Activated naive CD4-positive, alpha-beta T cell (primary cell): ENCODE data around the gene SLC6A4.
"Not testable (repeated sequence)": the region's sequence is repeated elsewhere in the genome, so short reads cannot be mapped to it uniquely, and the experiment has no call there.

Source experiments
- DNase-seq, 4 experiments: peaks; one replicate each; lab custom pipeline; 2025; lab: John Stamatoyannopoulos, UW

The SLC6A4 gene

DNA sequence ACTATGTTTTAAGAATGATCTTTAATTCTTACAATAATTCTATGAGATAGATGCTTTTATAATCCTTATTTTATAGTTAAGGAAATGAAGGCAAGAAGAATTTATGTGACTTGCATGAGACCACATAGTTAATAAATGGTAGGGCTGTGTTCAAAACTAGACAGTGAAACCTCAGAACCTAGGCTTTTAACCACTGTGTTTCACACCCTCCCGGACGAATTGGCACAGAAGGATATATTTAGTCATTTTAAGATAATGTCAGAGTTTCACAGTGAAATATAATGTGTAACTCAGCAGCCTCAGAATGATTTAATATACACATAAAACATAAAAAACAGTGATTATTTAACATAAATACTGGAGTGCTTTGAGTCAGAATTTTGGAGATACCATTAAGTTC is 61.8 kb downstream of the SLC6A4 start:
- DNase-seq: no peak

- no peak for DNase-seq
Measured at GRCh38 chr17:30172560-30172959, 62.9 kb downstream of the SLC6A4 start.

DNA sequence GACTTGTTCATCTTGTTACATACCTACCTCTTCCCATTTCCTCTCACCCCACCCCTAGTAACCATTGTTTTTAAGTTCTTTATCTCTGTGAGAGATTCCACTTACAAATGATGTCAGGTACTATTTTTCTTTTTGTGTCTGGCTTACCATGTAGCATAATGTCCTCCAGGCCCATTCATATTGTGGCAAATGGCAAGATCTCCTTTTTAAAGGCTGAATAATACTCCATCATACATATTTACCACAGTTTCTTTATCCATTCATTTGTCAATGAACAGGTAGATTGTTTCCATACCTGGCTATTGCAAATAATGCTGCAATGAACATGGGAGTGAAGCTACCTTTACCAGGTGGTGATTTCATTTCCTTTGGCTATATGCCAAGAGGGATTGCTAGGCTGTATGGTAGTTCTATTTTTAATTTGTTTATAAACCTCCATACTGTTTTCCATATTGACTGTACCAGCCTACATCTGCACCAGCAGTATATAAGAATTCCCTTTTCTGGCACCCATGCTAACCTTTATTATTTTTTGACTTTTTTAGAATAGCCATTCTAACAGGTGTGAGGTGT is 65.0 kb downstream of the SLC6A4 start:
- DNase-seq: no peak

- no peak for DNase-seq
Measured at GRCh38 chr17:30165960-30166359, 69.5 kb downstream of the SLC6A4 start.

GRCh38 chr17:30165147-30165546 is 70.3 kb downstream of the SLC6A4 start:
- DNase-seq: no peak

- DNase-seq: no peak
Measured at GRCh38 chr17:30164531-30164930, 71.0 kb downstream of the SLC6A4 start.

DNA sequence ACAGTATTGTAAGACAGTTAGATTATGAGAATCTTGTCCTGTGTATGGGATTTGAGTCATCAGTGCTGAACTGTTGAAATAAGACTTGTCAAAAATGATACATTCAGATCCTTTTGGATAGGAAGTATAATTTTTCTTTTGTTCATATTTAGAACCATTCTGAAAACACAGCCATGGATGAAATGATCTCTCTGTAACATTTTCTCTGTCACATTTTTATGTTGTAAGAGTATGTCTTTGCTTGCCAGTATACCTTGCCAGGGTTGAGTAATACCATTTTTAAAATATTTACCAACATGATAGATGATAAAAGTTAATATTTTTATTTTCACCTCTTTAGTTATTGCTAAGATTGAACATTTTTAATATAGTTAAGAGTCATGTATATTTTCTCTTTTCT is 73.9 kb downstream of the SLC6A4 start:
- DNase-seq: no peak

DNA sequence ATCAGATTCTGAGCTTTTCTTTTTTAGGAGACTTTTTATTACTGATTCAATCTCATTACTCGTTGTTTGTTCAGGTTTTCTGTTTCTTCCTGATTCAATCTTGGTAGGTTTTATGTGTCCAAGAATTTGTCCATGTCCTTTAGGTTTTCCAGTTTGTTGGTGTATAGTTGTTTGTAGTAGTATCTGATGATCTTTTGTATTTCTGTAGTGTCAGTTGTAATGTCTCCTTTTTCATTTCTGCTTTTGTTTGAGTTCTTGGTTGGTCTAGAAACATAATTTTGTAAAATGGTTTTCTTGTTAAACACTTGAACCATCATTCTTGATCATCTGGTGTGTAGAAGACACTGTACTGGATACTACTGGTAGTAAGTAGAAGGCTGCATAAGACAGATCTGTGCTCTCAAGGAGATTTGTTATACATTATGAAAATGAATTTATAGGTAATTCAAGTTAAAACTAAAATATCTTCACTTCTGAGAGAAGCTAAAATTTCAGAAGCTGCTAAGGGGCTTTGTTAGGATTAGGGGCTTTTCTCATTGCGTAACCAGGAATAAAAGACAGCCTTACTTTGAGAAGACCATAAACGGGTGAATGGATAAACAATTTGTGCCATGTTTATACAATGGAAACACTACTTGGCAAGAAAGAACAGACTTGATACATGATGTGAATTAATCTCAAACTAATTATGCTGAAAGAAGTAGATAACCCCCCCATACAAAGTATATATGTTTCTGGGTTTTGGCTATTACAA is 74.9 kb downstream of the SLC6A4 start:
- DNase-seq: no peak

DNA sequence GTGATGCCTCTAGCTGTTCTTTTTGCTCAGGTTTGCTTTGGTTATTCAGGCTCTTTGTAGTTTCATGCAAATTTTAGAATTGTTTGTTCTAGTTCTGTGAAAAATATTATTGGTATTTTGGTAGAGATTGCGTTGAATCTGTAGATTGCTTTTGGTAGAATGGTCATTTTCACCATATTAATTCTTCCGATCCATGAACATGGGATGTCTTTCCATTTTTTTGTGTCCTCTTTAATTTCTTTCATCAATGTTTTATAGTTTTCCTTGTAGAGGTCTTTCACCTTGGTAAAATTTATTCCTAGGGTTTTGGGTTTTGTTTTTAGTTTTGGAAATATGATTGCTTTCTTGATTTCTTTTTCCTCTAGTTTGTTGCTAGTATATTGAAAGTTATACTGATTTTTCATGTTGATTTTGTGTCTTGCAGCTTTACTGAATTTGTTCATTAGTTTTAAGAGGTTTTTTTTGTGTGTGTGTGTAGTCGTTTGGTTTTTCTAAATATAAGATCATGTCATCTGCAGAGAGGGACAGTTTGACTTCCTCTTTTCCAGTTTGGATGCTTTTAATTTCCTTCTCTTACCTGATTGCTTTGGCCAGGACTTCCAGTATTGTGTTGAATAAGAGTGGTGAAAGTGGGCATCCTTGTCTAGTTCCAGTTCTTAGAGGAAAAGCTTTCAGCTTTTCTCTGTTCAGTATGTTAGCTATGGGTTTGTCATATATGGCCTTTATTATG is 76.4 kb downstream of the SLC6A4 start:
- DNase-seq: no peak

DNA sequence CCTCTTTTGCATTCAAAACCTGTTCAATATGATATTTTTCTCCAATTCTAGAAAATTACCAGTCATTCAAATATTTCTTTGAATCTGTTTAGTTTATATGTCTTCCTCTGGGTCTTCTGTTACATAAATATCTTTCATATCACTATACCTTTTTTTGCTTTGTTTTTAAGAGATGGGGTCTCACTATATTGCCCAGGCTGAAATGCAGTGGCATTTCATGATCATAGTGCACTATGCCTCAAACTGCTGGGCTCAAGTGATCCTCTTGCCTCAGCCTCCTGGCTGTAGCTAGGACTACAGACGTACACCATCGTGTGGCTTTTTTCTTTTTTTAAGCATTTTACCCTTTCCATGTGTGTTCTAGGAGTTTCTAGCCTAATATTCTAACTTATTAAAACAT is 80.1 kb downstream of the SLC6A4 start:
- DNase-seq: no peak

DNA sequence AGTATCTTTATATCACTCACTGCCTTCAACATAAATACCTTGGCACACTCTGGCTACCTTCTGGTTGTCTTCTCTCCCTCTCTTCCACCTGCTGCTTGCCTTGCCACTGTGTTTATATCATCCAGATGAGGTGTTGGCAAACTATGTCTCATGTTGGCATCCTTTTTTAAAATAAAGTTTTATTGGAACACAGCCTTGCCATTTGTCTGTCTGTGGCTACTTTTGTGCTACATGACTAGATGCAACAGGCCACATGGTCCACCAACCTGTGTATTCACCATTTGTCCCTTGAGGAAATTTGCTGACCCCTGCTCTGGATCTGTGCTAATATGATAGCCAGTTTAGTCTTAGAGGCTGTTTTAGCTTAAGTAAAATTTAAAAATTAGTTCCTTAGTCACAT is 82.0 kb downstream of the SLC6A4 start:
- no peak for DNase-seq

GRCh38 chr17:30151471-30151870 is 84.0 kb downstream of the SLC6A4 start:
- no peak for DNase-seq

DNA sequence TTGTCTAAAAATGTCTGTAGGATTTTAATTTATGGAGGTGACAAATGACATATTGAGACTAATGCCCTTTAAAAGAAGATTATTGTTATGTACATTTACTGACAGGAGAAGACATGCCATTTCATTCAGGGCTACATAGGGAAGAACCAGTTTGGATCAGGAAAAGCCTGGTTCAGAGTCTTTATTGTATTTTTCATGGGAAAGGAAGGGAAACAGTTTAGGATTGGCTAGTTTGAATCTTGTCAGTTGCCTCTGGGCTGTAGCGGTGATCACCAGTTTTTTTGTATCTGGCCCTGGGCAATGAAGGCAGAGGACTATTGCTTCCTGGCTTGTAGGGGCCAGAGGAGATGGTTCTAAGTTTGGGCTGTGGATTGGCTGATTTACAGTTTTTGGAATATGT is 87.1 kb downstream of the SLC6A4 start:
- no peak for DNase-seq

DNA sequence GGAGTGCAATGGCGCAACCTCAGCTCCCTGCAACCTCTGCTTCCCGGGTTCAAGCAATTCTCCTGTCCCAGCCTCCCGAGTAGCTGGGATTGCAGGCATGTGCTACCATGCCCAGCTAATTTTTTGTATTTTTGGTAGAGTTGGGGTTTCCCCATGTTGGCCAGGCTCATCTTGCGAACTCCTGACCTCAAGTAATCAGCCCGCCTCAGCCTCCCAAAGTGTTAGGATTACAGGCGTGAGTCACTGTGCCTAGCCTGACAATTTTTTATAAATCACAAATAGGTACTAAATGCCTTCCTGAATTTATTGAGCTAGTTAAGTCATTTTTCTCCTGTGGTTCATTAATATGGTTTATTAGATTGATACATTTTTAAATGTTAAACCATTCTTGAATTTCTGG is 87.6 kb downstream of the SLC6A4 start:
- not testable (repeated sequence) for DNase-seq
